PFSK-1 (cell line): ENCODE data around the gene ACACA.

Source experiments
- FOXP2 ChIP-seq: optimal IDR thresholded peaks from 2 replicates; pipeline ENCODE3; 2011; ENCODE audit warnings: borderline replicate concordance, control low read depth, inconsistent platforms; ENCODE audit not compliant: insufficient read depth; ENCODE audit errors: extremely low read length, extremely low read depth
- POLR2AphosphoS5 ChIP-seq: IDR thresholded peaks from 2 replicates; pipeline ENCODE4 v1.6.1; 2012; ENCODE audit warnings: low read depth, mild to moderate bottlenecking, control low read depth, low read length, moderate library complexity
- SIN3A ChIP-seq: IDR thresholded peaks from 2 replicates; pipeline ENCODE4 v1.6.1; 2012; ENCODE audit warnings: mild to moderate bottlenecking, low read length, moderate library complexity, borderline replicate concordance; ENCODE audit not compliant: insufficient read depth
- TAF1 ChIP-seq: IDR thresholded peaks from 2 replicates; pipeline ENCODE4 v1.6.1; 2012; ENCODE audit warnings: low read length, control low read depth, borderline replicate concordance; ENCODE audit not compliant: insufficient read depth
- TF ChIP-seq, protein P1 (sequence below), 2 experiments: IDR thresholded peaks; 2 replicates each; pipeline versions ENCODE4 v1.6.1 to v1.8.0; 2011 to 2012; ENCODE audit warnings: low read depth in 2 of 2, low read length in 2 of 2, control low read depth in 1 of 2, inconsistent platforms in 1 of 2, mild to moderate bottlenecking in 1 of 2, moderate library complexity in 1 of 2; ENCODE audit not compliant: insufficient read depth in 1 of 2

ACACA gene

DNA sequence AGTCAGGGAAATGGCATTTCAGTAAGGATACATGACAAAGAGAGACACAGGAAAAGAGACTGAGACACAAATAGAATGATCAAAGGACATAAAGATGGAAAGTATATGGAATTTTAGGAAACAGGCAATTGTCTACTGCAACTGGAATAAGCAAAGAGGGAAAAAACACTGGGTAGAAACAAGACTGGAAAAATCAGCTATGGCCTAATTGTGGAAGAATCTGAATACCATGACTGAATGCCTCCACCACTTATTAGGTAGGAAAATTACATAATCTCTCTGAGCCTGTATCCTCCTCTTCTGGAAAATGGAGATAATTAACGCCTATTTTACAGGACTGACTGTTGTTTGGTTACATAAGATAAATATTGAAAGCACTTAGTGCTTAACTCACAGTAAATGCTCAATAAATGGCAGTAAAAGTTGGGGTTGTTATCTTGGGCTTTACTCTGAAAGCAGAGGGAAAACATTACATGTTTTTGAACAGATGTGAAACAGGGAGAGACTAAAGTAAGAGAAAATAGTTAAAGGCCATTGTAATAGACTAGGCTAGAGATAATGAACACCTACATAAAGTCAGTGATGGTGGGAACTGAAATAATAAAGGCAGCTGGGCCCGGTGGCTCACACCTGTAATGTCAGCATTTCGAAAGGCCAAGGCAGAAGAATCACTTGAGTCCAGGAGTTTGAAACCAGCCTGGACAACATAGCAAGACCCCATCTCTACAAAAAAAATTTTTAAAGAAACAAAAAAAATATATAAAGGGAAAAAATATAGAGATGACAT, 94.3 kb downstream of the ACACA start:
- TF ChIP-seq TAF1 (no peak), SIN3A (no peak), FOXP2 (no peak), POLR2AphosphoS5 (no peak)
- TF ChIP-seq, protein P1, sequence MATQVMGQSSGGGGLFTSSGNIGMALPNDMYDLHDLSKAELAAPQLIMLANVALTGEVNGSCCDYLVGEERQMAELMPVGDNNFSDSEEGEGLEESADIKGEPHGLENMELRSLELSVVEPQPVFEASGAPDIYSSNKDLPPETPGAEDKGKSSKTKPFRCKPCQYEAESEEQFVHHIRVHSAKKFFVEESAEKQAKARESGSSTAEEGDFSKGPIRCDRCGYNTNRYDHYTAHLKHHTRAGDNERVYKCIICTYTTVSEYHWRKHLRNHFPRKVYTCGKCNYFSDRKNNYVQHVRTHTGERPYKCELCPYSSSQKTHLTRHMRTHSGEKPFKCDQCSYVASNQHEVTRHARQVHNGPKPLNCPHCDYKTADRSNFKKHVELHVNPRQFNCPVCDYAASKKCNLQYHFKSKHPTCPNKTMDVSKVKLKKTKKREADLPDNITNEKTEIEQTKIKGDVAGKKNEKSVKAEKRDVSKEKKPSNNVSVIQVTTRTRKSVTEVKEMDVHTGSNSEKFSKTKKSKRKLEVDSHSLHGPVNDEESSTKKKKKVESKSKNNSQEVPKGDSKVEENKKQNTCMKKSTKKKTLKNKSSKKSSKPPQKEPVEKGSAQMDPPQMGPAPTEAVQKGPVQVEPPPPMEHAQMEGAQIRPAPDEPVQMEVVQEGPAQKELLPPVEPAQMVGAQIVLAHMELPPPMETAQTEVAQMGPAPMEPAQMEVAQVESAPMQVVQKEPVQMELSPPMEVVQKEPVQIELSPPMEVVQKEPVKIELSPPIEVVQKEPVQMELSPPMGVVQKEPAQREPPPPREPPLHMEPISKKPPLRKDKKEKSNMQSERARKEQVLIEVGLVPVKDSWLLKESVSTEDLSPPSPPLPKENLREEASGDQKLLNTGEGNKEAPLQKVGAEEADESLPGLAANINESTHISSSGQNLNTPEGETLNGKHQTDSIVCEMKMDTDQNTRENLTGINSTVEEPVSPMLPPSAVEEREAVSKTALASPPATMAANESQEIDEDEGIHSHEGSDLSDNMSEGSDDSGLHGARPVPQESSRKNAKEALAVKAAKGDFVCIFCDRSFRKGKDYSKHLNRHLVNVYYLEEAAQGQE (IDR thresholded peaks at IDR 0.05; ENCODE audit: insufficient read depth in 1 of 2, low read depth in 2 of 2, low read length in 2 of 2): no peak

DNA sequence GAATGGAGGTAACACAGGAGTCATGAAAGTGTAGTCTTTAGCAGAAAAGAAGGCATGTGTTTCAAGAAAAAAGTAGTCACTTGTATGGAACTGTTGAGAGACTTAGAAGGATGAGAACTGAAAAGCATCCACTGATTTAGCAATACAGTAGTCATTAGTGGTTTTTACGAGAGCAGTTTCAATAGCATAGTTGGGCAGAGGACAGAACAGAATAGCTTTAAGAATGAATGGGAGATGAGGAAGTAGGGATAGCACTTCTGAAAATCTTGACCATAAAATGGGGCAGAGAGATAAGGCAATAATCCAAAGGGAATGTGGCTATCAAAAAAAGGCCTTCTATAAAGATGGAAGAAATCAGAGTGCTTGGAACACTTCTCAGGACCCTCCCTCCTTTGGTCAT, 95.7 kb downstream of the ACACA start:
- TF ChIP-seq, protein P1 (IDR thresholded peaks at IDR 0.05; ENCODE audit: insufficient read depth in 1 of 2, low read depth in 2 of 2, low read length in 2 of 2): no peak
- TF ChIP-seq SIN3A (no peak), TAF1 (no peak), FOXP2 (no peak), POLR2AphosphoS5 (no peak)

DNA sequence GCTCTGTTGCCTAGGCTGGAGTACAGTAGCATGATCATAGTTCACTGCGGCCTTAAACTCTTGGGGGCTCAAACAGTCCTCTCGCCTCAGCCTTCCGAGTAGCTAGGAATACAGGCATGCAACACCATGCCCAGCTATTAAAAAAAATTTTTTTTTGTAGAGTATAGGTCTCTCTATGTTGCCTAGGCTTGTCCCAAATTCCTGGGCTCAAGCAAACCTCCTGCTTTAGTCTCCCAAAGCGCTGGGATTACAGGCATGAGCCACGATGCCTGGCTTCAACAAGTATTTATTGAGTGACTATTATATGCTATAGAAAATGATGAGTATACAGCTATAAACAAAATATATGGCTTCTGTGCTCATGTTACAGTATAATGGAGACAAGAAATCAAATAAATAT, 97.6 kb downstream of the ACACA start:
- TF ChIP-seq TAF1: no peak
- no peak for TF ChIP-seq SIN3A

DNA sequence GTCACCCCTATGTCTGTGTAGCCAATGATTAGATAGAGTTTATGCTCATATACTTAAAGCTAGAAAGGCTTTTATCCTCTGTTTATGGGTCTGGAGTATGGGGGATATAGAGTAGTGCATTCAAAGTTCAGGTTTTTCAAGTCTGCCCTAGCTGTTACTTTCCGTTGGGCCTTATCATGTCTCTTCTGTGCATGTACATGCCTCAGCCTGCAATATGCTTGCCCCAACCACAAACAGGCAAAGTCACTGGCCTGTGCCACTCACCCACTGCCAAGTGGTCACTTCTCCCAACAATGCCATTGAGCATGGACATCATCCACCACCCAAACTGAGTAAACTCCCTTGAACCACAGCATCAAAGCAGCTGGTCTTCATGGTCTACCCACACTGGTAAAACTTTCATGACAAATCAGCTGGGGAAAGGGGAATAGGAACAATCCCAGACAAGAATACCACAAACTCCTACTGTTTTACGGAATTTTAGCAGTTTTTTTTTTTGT, 101.2 kb downstream of the ACACA start:
- no peak for TF ChIP-seq POLR2AphosphoS5
- no peak for TF ChIP-seq FOXP2
- TF ChIP-seq SIN3A: no peak
- TF ChIP-seq, protein P1 (IDR thresholded peaks at IDR 0.05; ENCODE audit: insufficient read depth in 1 of 2, low read depth in 2 of 2, low read length in 2 of 2): no peak
- TF ChIP-seq TAF1: no peak

GRCh38 chr17:37301288-37301687, 105.3 kb downstream of the ACACA start:
- TF ChIP-seq, protein P1 (IDR thresholded peaks at IDR 0.05; ENCODE audit: insufficient read depth in 1 of 2, low read depth in 2 of 2, low read length in 2 of 2): no peak
- TF ChIP-seq FOXP2: peak; percentile 33
